ENCODE measurements around the gene P2RY8. TPM values are rescaled to one million over a fixed set of nuclear protein-coding genes. Genes with fewer than 3 reads are reported as not detected.
A peak's percentile ranks its signal among the peaks of the same experiment; 100 is the strongest.
"Not testable (repeated sequence)": the region's sequence is repeated elsewhere in the genome, so short reads cannot be mapped to it uniquely, and the experiment has no call there.

Gene P2RY8
- total RNA-seq, 1 donor from 2014 or later: 20.4 TPM

DNA sequence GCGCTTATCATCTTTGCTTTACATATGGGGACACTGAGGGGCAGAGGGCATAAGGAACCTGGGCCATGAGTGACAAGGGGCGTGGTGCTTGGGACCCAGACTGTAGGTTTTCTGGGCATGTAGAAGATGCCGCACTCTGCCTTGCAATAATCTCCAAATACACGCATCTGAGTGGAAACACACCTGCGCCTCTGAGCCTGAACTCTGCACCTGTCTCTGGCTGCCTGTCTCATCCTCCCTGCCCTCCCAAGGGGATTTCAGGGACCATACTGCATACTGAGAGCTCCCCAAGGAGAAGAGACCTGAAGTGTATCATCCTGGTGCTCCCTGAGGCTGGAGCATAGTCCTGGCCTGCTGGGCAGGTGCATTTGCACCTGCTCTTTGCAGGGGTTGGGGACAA lies 49.6 kb downstream of the P2RY8 start:
- H3K36me3 Mint-ChIP-seq (ENCODE audit: low read depth): peaks cover 43% of the 10 kb centered on the region
- no peak for DNase-seq (ENCODE audit: low spot score)
- no peaks in the 10 kb centered on the region for H3K27me3 Mint-ChIP-seq (ENCODE audit: insufficient read depth)
- H3K27ac Mint-ChIP-seq: no peak overlapping the region
- no peak overlapping the region for H3K4me3 Mint-ChIP-seq
- intact Hi-C loops (cut with micrococcal nuclease): no loop called here
- peaks cover 28% of the 10 kb centered on the region for H3K4me1 Mint-ChIP-seq (ENCODE audit: low read depth)
- H3K9me3 Mint-ChIP-seq: peaks cover 6% of the 10 kb centered on the region

DNA sequence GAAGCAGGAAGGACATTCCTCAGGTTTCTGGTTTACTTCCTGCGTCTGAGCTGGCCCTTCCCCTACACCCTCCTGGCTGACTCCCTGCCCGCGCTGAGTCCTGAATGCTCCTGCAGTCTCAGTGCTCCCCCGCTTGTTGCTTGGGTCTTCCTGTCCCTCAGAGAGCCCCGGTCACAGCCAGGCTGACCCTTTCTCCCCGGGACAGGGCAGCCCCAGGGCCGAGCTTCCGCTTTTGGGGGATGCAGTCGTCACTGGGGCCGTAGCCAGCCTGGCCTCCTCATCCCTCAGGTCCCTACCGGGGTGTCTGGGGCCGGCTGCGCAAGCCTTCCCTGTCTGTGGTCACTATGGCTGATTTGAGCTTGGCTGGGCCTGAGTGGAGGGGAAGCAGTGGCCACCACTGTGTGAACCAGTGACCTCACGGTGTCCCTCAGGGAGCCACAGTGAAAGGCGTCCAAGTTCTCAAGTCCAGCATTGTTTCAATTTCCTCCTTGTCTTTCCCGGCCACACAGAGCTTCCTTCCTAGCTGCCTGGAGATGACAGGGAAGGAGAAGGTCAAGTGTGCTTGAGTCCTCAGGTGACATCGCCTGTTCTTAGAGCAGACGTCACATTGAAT lies 50.1 kb downstream of the P2RY8 start:
- Mint-ChIP-seq H3K9me3 (peaks cover 6% of the 10 kb centered on the region), H3K4me3 (no peak overlapping the region), H3K27me3 (ENCODE audit: insufficient read depth) (no peaks in the 10 kb centered on the region), H3K36me3 (ENCODE audit: low read depth) (peaks cover 40% of the 10 kb centered on the region), H3K4me1 (ENCODE audit: low read depth) (peaks cover 30% of the 10 kb centered on the region), H3K27ac (no peak overlapping the region)
- intact Hi-C loops (cut with micrococcal nuclease): no loop called here
- DNase-seq (ENCODE audit: low spot score): no peak

DNA sequence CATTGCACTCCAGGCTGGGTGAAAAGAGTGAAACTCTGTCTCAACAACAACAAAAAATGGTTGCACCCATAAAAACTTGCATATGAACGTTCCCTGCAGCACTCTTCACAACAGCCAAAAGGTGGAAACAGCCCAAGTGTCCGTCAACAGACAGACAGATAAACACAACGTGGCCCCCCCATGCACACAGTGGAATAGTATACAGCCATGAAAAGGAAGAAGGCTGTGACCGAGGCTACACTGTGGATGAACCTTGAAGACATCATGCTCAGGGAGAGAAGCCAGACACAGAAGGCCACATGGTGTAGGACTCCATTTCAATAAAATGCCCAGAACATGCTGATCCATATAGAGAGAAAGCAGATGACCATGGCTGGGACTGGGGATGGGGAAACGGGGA lies 50.8 kb downstream of the P2RY8 start:
- no peaks in the 10 kb centered on the region for H3K27me3 Mint-ChIP-seq (ENCODE audit: insufficient read depth)
- peaks cover 36% of the 10 kb centered on the region for H3K36me3 Mint-ChIP-seq (ENCODE audit: low read depth)
- peaks cover 35% of the 10 kb centered on the region for H3K4me1 Mint-ChIP-seq (ENCODE audit: low read depth)
- H3K4me3 Mint-ChIP-seq: no peak overlapping the region
- intact Hi-C loops (cut with micrococcal nuclease): no loop called here
- DNase-seq (ENCODE audit: low spot score): no peak
- H3K9me3 Mint-ChIP-seq: peaks cover under 1% of the 10 kb centered on the region
- H3K27ac Mint-ChIP-seq: no peak overlapping the region

DNA sequence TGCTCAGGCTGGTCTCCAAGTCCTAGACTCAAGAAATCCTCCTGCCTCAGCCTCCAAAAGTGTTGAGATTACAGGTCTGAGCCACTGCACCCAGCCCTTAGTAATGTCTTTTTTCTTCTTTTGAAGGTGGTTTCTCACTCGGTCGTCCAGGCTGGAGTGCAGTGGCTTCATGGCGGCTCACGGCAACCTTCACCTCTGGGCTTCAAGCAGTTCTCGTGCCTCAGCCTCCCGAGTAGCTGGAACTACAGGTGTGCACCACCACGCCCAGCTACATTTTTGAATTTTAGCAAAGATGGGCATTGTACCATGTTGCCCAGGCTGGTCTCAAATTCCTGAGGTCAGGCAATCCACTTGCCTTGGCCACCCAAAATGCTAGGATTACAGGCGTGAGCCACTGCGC lies 52.0 kb downstream of the P2RY8 start:
- no peak overlapping the region for H3K4me3 Mint-ChIP-seq
- DNase-seq (ENCODE audit: low spot score): no peak
- peaks cover 40% of the 10 kb centered on the region for H3K36me3 Mint-ChIP-seq (ENCODE audit: low read depth)
- peaks cover 3% of the 10 kb centered on the region for H3K9me3 Mint-ChIP-seq
- H3K4me1 Mint-ChIP-seq (ENCODE audit: low read depth): peaks cover 45% of the 10 kb centered on the region
- intact Hi-C loops (cut with micrococcal nuclease): no loop called here
- no peaks in the 10 kb centered on the region for H3K27me3 Mint-ChIP-seq (ENCODE audit: insufficient read depth)
- H3K27ac Mint-ChIP-seq: no peak overlapping the region

DNA sequence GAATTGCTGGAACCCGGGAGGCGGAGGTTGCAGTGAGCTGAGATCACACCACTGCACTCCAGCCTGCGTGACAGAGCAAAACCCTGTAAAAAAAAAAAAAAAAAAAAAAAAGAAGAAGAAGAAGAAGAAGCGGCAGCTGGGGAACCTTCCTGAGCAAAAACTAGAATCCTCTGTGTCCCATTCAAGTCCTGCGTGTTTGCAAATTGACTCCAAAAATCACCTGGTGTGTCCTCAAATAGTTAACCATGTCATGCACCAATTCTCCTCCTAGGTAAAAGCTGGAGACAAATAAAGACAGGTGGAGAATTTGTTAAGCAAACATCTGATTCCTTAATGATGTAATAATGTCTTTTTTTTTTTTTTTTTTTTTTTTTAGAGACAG lies 52.4 kb downstream of the P2RY8 start:
- peak overlapping the region; percentile 52 for H3K27ac Mint-ChIP-seq
- intact Hi-C loops (cut with micrococcal nuclease): no loop called here
- peaks cover 44% of the 10 kb centered on the region for H3K36me3 Mint-ChIP-seq (ENCODE audit: low read depth)
- H3K9me3 Mint-ChIP-seq: peaks cover 7% of the 10 kb centered on the region
- peaks cover 49% of the 10 kb centered on the region for H3K4me1 Mint-ChIP-seq (ENCODE audit: low read depth)
- H3K27me3 Mint-ChIP-seq (ENCODE audit: insufficient read depth): no peaks in the 10 kb centered on the region
- no peak for DNase-seq (ENCODE audit: low spot score)
- H3K4me3 Mint-ChIP-seq: no peak overlapping the region

DNA sequence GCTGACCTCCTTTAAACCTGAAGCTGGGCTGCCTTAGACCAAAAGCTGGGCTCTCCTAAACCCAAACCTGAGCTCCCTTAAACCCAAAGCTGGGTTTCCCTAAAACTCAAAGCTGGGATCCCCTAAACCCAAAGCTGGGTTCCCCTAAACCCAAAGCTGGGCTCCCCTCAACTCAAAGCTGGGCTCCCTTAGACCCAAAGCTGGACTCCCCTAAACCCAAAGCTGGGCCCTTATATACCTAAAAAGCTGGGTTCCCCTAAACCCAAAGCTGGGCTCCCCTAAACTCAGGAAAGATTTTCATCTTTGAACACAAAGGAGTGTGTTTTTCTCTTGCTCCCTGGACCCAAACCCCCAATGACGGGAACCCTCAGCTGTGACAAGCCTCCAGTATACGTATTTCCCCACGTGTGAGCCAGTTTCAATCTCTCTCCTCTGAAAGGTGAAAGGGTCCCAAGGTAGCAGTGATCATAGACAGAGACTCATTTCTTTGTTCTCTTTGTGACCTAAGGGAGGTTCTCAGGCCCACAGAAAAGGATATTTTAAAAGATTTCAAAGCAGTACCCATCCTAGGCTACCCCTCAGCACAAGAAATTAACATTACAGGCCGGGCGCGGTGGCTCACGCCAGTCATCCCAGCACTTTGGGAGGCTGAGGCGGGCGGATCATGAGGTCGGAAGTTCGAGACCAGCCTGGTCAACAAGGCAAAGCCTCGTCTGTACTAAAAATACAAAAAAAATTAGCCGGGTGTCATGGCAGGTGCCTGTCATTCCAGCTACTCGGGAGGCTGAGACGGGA lies 52.9 kb downstream of the P2RY8 start:
- Mint-ChIP-seq H3K4me1 (ENCODE audit: low read depth) (peaks cover 55% of the 10 kb centered on the region), H3K9me3 (peaks cover 13% of the 10 kb centered on the region), H3K4me3 (peak overlapping the region; percentile 48), H3K36me3 (ENCODE audit: low read depth) (peaks cover 45% of the 10 kb centered on the region), H3K27me3 (ENCODE audit: insufficient read depth) (no peaks in the 10 kb centered on the region), H3K27ac (peak overlapping the region; percentile 81)
- intact Hi-C loops (cut with micrococcal nuclease): no loop called here
- no peak for DNase-seq (ENCODE audit: low spot score)

DNA sequence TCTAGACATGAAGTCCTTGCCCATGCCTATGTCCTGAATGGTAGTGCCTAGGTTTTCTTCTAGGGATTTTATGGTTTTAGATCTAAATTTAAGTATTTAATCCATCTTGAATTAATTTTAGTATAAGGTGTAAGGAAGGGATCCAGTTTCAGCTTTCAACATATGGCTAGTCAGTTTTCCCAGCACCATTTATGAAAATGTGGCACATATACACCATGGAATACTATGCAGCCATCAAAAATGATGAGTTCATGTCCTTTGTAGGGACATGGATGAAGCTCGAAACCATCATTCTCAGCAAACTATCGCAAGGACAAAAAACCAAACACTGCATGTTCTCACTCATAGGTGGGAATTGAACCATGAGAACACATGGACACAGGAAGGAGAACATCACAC lies 54.5 kb downstream of the P2RY8 start:
- H3K36me3 Mint-ChIP-seq (ENCODE audit: low read depth): peaks cover 43% of the 10 kb centered on the region
- peak overlapping the region; percentile 99 for H3K27ac Mint-ChIP-seq
- intact Hi-C loops (cut with micrococcal nuclease): loop anchor here (1.0 kb wide), 1 partner anchor 15 kb away; no protein-coding TSS in a partner anchor
- H3K27me3 Mint-ChIP-seq (ENCODE audit: insufficient read depth); DNase-seq (ENCODE audit: low spot score): not testable (repeated sequence)
- peaks cover 64% of the 10 kb centered on the region for H3K4me1 Mint-ChIP-seq (ENCODE audit: low read depth)
- H3K9me3 Mint-ChIP-seq: peaks cover 14% of the 10 kb centered on the region
- H3K4me3 Mint-ChIP-seq: peak overlapping the region; percentile 85

DNA sequence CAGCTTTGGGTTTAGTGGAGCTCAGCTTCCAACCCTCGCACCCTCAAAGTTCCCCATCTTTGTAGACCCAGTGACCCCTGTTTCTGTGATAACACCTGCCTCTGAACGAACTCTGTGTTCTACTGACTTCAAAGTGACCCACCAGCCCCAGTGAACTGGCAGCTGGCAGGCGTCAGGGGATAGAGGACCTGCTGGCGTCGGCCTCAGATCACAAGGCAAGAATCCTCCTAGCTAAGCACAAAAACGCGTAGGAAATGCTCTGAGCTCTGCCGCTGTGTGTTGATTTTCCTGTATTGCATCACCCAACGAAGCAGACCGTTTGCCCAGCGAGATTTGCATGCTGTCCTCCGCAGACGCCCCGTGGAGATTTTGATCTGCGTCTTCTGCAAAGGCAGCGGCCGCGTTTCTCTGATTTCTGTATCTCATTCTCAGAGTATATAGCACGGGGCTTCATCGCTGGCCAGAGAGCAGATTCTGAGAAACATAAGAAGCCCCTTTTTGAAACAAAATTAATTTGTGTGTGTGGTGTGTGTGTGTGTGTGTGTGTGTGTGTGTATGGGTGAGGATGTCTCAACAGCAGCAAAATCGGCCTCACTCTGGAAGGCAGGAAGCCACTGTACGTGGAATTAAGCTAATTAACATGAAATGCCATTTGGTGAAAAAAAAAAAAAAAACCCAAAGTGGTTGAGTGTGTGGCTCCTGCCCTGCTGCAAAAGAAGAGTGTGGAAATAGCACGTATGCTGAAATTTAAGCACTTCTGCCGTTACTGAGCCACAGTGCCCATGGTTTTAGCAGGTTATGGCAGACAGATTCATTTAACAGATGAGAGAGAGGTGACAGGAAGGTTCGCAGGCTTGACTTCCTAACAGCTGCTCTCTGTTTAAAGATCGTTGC lies 55.1 kb downstream of the P2RY8 start:
- Mint-ChIP-seq H3K4me1 (ENCODE audit: low read depth) (peaks cover 66% of the 10 kb centered on the region), H3K4me3 (peak overlapping the region; percentile 85), H3K36me3 (ENCODE audit: low read depth) (peaks cover 41% of the 10 kb centered on the region), H3K9me3 (peaks cover 18% of the 10 kb centered on the region), H3K27me3 (ENCODE audit: insufficient read depth) (no peaks in the 10 kb centered on the region), H3K27ac (peak overlapping the region; percentile 99)
- intact Hi-C loops (cut with micrococcal nuclease): loop anchor here (1.0 to 2.0 kb wide), 6 partner anchors 10 to 54 kb away; no protein-coding TSS in a partner anchor
- DNase-seq (ENCODE audit: low spot score): peak; percentile 78

DNA sequence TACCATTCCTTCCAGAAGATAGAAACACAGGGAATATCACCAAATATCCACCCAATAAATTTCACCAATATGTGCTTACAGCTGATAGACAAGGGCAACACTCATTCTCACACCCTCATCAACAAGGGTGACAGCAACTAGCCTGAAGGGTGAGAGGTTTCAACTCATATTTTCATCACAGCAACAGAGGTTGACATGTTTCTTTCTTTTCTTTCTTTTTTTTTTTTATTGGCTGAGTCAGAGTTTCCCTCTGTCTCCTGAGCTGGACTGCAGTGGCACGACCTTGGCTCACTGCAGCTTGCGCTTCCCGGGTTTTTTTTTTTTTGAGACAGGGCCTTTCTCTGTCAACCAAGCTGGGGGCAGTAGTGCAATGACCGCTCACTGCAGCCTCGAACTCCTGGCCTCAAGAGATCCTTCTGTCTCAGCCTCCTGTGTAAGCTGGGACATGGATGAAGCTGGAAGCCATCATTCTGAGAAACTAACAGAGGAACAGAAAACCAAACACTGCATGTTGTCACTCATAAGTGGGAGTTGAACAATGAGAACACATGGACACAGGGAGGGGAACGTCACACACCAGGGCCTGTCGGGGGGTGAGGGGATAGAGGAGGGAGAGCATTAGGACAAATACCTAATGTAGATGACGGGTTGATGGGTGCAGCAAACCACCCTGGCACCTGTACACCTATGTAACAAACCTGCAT lies 56.8 kb downstream of the P2RY8 start:
- intact Hi-C loops (cut with micrococcal nuclease): loop anchor here (2.0 kb wide), 1 partner anchor 21 kb away; no protein-coding TSS in a partner anchor
- DNase-seq (ENCODE audit: low spot score): no peak
- peak overlapping the region; percentile 23 for H3K4me3 Mint-ChIP-seq
- peak overlapping the region; percentile 91 for H3K27ac Mint-ChIP-seq
- peaks cover 66% of the 10 kb centered on the region for H3K4me1 Mint-ChIP-seq (ENCODE audit: low read depth)
- no peaks in the 10 kb centered on the region for H3K27me3 Mint-ChIP-seq (ENCODE audit: insufficient read depth)
- H3K9me3 Mint-ChIP-seq: peaks cover 22% of the 10 kb centered on the region
- H3K36me3 Mint-ChIP-seq (ENCODE audit: low read depth): peaks cover 41% of the 10 kb centered on the region

DNA sequence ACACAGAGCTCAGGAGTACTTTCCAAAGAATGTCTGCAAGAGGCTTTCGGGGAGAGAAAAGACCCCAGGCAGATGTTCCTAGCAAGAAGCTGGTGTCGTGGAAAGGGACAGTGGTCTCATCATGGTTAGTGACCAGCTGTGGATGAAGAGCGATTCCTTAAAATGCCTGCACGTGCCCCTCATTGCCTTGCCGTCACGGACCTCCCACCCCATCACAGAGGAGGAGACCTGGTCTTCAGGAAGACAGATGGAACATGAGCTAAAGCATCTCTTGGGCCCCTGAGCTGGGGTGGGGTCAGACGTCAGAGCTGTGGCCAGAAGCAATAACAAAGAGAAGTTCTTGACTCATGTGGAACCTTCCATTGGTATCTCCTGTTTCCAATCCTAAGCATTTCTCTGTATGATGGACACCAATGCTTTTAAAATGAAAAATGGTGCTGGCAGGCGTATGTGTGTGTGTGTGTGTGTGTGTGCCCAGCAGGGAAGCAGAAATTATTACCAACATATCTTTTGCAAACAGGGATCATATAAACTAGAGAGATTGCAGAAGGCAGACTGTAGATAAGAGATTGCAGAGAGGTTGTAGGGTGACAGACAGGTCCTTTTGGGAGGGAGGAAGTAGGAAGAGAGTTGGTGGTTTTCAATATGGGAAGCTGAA lies 59.1 kb downstream of the P2RY8 start:
- peaks cover 65% of the 10 kb centered on the region for H3K4me1 Mint-ChIP-seq (ENCODE audit: low read depth)
- intact Hi-C loops (cut with micrococcal nuclease): no loop called here
- H3K27ac Mint-ChIP-seq: peak overlapping the region; percentile 67
- peaks cover 41% of the 10 kb centered on the region for H3K9me3 Mint-ChIP-seq
- H3K4me3 Mint-ChIP-seq: peak overlapping the region; percentile 13
- H3K27me3 Mint-ChIP-seq (ENCODE audit: insufficient read depth): no peaks in the 10 kb centered on the region
- H3K36me3 Mint-ChIP-seq (ENCODE audit: low read depth): peaks cover 59% of the 10 kb centered on the region
- no peak for DNase-seq (ENCODE audit: low spot score)

DNA sequence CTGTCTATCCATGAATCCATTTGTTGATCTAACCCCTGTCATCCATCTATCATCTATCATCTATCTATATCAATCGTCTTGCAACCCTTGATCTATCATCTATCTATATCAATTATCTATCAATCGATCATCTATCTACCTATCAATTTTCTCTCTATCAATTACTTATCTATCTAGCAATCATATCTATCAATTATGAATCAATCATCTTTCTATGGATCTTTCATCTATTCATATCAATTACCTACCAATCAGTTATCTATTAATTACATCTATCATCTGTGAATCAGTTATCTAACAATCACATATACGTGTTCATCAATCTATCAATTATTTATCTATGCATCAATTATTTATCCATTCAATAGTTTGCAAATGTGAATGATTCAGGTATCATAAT lies 59.8 kb downstream of the P2RY8 start:
- intact Hi-C loops (cut with micrococcal nuclease): no loop called here
- H3K4me3 Mint-ChIP-seq: no peak overlapping the region
- H3K27me3 Mint-ChIP-seq (ENCODE audit: insufficient read depth): no peaks in the 10 kb centered on the region
- peaks cover 42% of the 10 kb centered on the region for H3K9me3 Mint-ChIP-seq
- peaks cover 60% of the 10 kb centered on the region for H3K36me3 Mint-ChIP-seq (ENCODE audit: low read depth)
- H3K27ac Mint-ChIP-seq: no peak overlapping the region
- H3K4me1 Mint-ChIP-seq (ENCODE audit: low read depth): peaks cover 66% of the 10 kb centered on the region
- no peak for DNase-seq (ENCODE audit: low spot score)

DNA sequence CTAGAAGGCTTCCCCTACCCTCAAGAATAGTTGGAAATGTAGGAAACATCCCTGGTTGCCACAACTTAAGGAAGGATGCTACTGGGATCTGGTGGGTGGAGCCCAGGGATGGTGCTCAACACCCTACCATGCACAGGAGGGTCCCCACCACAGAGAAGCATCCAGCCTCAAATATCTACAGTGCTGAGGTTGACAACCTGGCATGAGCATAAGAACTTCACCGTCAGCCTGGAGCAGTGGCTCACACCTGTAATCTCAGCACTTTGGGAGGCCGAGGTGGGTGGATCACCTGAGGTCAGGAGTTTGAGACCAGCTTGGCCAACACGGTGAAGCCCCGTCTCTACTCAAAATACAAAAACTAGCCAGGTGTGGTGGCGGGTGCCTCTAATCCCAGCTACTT lies 60.3 kb downstream of the P2RY8 start:
- peaks cover 66% of the 10 kb centered on the region for H3K4me1 Mint-ChIP-seq (ENCODE audit: low read depth)
- H3K9me3 Mint-ChIP-seq: peaks cover 47% of the 10 kb centered on the region
- H3K4me3 Mint-ChIP-seq: no peak overlapping the region
- intact Hi-C loops (cut with micrococcal nuclease): no loop called here
- DNase-seq (ENCODE audit: low spot score): no peak
- H3K27ac Mint-ChIP-seq: no peak overlapping the region
- peaks cover 65% of the 10 kb centered on the region for H3K36me3 Mint-ChIP-seq (ENCODE audit: low read depth)
- no peaks in the 10 kb centered on the region for H3K27me3 Mint-ChIP-seq (ENCODE audit: insufficient read depth)

Measured in activated T-helper 1 cell treated with anti-CD3 and anti-CD28 coated beads, Interleukin-12 subunit alpha, Interleukin-12 subunit beta, Interleukin-2, Interleukin-4 antibody, amounts not matched to agents 30 ng/mL and 10 ng/mL and 1 ng/mL, durations not matched to agents 14 hours and 24 hours and 36 hours (primary cell).